22Rv1 (cell line): ENCODE data around the gene RAE1.

Source experiments
- H3K27ac ChIP-seq: fragments of 450-650 bp; 2 replicates; pipeline ENCODE4 v1.5.1; 2017
- ZFX ChIP-seq: fragments of 450-650 bp; IDR thresholded peaks from 2 replicates; pipeline ENCODE4 v1.6.1; 2017; ENCODE audit warnings: antibody characterized with exemption, borderline replicate concordance
- TF ChIP-seq, protein P1 (sequence below): fragments of 450-650 bp; IDR thresholded peaks from 2 replicates; pipeline ENCODE4 v1.5.1; 2017; ENCODE audit warnings: mild to moderate bottlenecking

RAE1 gene

DNA sequence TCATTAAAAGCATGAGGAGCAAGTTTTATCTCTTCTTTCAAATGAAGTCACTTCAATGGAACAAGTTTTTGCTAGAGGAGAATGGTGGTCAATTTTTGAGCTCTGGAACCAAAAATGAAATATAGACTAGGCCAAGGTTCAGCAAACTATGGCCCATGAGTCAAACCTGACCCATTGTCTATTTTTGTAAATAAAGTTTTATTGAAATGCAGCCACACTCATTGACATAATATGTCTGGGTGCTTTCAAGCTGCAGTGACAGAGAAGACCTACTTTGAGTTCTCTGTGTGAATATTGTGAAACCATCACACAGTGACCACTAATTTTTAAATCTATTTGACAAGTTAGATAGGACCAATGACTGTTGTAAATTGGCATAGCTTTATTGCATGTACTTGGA lies 13.4 kb downstream of the RAE1 start:
- H3K27ac ChIP-seq: no peak overlapping the region
- TF ChIP-seq, protein P1, sequence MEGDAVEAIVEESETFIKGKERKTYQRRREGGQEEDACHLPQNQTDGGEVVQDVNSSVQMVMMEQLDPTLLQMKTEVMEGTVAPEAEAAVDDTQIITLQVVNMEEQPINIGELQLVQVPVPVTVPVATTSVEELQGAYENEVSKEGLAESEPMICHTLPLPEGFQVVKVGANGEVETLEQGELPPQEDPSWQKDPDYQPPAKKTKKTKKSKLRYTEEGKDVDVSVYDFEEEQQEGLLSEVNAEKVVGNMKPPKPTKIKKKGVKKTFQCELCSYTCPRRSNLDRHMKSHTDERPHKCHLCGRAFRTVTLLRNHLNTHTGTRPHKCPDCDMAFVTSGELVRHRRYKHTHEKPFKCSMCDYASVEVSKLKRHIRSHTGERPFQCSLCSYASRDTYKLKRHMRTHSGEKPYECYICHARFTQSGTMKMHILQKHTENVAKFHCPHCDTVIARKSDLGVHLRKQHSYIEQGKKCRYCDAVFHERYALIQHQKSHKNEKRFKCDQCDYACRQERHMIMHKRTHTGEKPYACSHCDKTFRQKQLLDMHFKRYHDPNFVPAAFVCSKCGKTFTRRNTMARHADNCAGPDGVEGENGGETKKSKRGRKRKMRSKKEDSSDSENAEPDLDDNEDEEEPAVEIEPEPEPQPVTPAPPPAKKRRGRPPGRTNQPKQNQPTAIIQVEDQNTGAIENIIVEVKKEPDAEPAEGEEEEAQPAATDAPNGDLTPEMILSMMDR: no peak
- no peak for TF ChIP-seq ZFX

- TF ChIP-seq ZFX: no peak
- TF ChIP-seq, protein P1: no peak
- H3K27ac ChIP-seq: no peak overlapping the region
Measured at GRCh38 chr20:57369596-57369995, 18.5 kb downstream of the RAE1 start.

DNA sequence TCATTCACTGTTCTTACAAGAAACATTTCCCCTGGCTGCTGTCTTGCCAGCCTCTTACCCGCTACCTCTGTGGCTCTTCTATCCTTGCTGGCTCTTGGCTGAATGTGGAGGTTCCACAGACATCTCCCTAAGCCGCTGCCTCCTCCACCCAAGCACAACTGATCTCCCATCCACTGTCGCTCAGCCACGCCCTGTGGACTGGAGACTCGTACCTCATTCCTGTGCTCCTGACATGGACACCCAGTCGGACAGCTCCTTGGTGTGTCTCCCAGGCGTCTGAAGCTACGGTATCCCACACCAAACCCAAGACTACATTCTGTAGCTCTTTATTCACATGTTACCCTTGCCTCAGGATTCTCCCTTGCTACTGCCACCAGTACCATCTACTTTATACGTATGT lies 19.3 kb downstream of the RAE1 start:
- no peak overlapping the region for H3K27ac ChIP-seq
- no peak for TF ChIP-seq ZFX
- TF ChIP-seq, protein P1: no peak

GRCh38 chr20:57371363-57371762 lies 20.3 kb downstream of the RAE1 start:
- no peak overlapping the region for H3K27ac ChIP-seq
- TF ChIP-seq, protein P1: no peak
- TF ChIP-seq ZFX: no peak

GRCh38 chr20:57372157-57372556 lies 21.1 kb downstream of the RAE1 start:
- H3K27ac ChIP-seq: no peak overlapping the region
- TF ChIP-seq, protein P1: no peak
- no peak for TF ChIP-seq ZFX

DNA sequence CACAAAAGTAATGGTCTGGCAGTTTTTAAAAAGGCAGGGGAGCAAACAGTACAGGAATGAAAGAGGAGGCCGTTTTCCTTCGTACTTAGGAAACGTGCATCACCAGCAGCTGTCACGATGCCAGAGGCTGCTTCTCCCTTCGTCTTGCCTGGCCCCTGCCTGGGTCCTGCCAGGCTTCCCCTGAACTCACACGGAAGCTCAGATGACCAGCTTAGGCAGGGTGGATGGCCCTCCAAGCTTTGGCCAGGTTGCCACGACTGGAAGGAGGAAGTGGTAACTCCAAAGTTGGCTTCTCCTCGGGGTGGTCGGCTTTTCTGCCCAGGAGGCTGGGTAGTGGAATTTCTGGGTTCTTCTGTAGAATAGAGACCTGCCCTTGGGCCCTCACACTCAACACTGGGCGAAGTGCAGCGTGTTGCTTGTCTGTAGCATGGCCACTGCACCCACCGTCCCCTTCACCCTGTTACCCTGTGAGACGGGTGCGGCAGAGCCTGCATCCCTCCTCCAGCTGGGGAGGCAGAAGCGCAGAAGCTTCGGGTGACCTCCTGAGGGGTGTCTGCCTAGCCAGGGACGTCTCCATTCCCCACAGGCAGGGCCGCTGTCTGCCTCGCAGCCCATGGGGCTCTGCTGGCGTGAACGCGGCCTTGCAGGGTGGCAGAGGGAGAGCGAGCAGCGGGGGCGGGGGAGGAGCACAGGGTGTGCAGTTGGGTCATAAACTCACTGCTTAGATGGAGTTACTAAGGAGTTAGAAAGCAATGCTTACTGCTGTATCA lies 21.7 kb downstream of the RAE1 start:
- TF ChIP-seq, protein P1: no peak
- TF ChIP-seq ZFX: no peak
- H3K27ac ChIP-seq: no peak overlapping the region

DNA sequence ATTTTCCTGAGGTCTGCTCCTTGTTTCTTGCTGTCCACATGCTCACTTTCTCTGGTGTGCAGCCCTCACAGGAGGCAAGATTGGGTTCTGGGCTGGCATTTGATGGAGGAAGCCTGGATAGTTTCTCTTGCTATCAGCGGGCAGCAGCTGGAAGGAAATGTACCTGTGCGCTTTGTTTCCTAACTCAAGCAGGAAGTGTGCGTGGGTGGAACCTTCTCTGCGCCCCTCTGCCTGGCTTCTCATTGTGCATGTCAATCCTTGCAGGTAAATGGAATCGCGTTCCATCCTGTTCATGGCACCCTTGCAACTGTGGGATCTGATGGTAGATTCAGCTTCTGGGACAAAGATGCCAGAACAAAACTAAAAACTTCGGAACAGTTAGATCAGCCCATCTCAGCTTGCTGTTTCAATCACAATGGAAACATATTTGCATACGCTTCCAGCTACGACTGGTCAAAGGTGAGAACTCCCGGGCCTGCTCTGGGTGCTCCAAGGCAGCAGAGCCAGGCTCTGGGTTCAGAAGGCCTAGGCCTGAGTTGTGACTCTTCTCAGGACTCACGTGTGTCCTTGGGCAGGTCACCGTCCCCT lies 23.4 kb downstream of the RAE1 start:
- no peak overlapping the region for H3K27ac ChIP-seq
- no peak for TF ChIP-seq ZFX
